Karpas-422 (cell line): Measurements from ENCODE around the gene UBXN1. TPM values are rescaled to one million over a fixed set of nuclear protein-coding genes. Genes with fewer than 3 reads are reported as not detected.
"Not testable (repeated sequence)": the region's sequence is repeated elsewhere in the genome, so short reads cannot be mapped to it uniquely, and the experiment has no call there.

Experiments
- DNase-seq: peaks from one replicate; pipeline ENCODE4 v3.0.0-alpha.2; 2015
- H2AFZ ChIP-seq: fragments of 200-600 bp; sonication (generic); 2 replicates; pipeline ENCODE4 v1.6.1; 2014; ENCODE audit warnings: antibody characterized with exemption, low read length, mixed read lengths
- H3K27ac ChIP-seq: fragments of 200-600 bp; sonication (generic); 2 replicates; pipeline ENCODE4 v1.5.1; 2014; ENCODE audit warnings: mild to moderate bottlenecking, low read length, moderate library complexity
- H3K27me3 ChIP-seq: fragments of 200-600 bp; sonication (generic); 2 replicates; pipeline ENCODE4 v1.6.1; 2014; ENCODE audit warnings: low read length, mixed read lengths
- H3K36me3 ChIP-seq: fragments of 200-600 bp; sonication (generic); 2 replicates; pipeline ENCODE4 v1.6.1; 2014; ENCODE audit warnings: low read length, mixed read lengths; ENCODE audit not compliant: insufficient read depth
- H3K4me1 ChIP-seq: fragments of 200-600 bp; sonication (generic); 2 replicates; pipeline ENCODE4 v1.6.1; 2014; ENCODE audit warnings: mild to moderate bottlenecking, low read length, mixed read lengths
- H3K4me2 ChIP-seq: fragments of 200-600 bp; sonication (generic); 2 replicates; pipeline ENCODE4 v1.6.1; 2014; ENCODE audit warnings: low read length, low read depth, mild to moderate bottlenecking; ENCODE audit not compliant: poor library complexity, severe bottlenecking
- H3K4me3 ChIP-seq: fragments of 200-600 bp; sonication (generic); 2 replicates; pipeline ENCODE4 v1.5.1; 2014; ENCODE audit warnings: mild to moderate bottlenecking, antibody characterized with exemption, low read length, mixed read lengths
- H3K79me2 ChIP-seq: fragments of 200-600 bp; sonication (generic); 2 replicates; pipeline ENCODE4 v1.6.1; 2014; ENCODE audit warnings: mild to moderate bottlenecking, low read length, mixed read lengths
- H3K9ac ChIP-seq: fragments of 200-600 bp; sonication (generic); 2 replicates; pipeline ENCODE4 v1.6.0; 2014; ENCODE audit warnings: low read length
- H3K9me2 ChIP-seq: fragments of 200-600 bp; sonication (generic), shearing (Covaris generic); replicated peaks from 2 replicates; pipeline ENCODE4 v1.6.0; 2014; ENCODE audit warnings: mild to moderate bottlenecking, low read length, moderate library complexity; ENCODE audit not compliant: insufficient read depth
- H3K9me3 ChIP-seq: fragments of 300-700, 200-600 bp; sonication (generic); 2 replicates; pipeline ENCODE4 v1.6.1; 2014; ENCODE audit warnings: low read length, mixed read lengths
- H4K20me1 ChIP-seq: fragments of 200-600 bp; sonication (generic); 2 replicates; pipeline ENCODE4 v1.6.1; 2014; ENCODE audit warnings: mild to moderate bottlenecking, antibody characterized with exemption, low read length, low read depth; ENCODE audit not compliant: insufficient read depth
- total RNA-seq: library from RNA; depleted of rRNA; stranded (reverse); fragments of >200 nt; shearing (Covaris generic); gene quantifications from 2 replicates; pipeline ENCODE4 v1.2.3, GENCODE V29; 2014; ENCODE audit warnings: low replicate concordance

The UBXN1 gene
- total RNA-seq, 1 experiment from 2014 or later, result 160 TPM

- peak; percentile 97 for DNase-seq
- peak overlapping the region; percentile 57 for H3K27ac ChIP-seq
- H3K79me2 ChIP-seq, result peaks cover 15% of the 10 kb centered on the region
- no peaks in the 10 kb centered on the region for H4K20me1 ChIP-seq
- no peaks in the 10 kb centered on the region for H3K27me3 ChIP-seq
- H3K9me2 ChIP-seq, result no peaks in the 10 kb centered on the region
- no peaks in the 10 kb centered on the region for H3K9me3 ChIP-seq
- peaks cover 38% of the 10 kb centered on the region for H3K4me1 ChIP-seq
- no peak overlapping the region for H2AFZ ChIP-seq
- peaks cover 20% of the 10 kb centered on the region for H3K36me3 ChIP-seq
- peak overlapping the region; percentile 88 for H3K4me3 ChIP-seq
- peak overlapping the region; percentile 94 for H3K4me2 ChIP-seq
- H3K9ac ChIP-seq, result peak overlapping the region; percentile 78
These were observed 27.3 kb upstream of the UBXN1 start for GRCh38 chr11:62705880-62706849.

GRCh38 chr11:62705413-62705812, 26.5 kb upstream of the UBXN1 start:
- peak; percentile 40 for DNase-seq
- peak overlapping the region; percentile 57; the same call in 1 of the 2 replicates for H3K27ac ChIP-seq

GRCh38 chr11:62703921-62704320, 25.0 kb upstream of the UBXN1 start:
- H2AFZ ChIP-seq, H3K27ac ChIP-seq, H3K9ac ChIP-seq, H3K4me3 ChIP-seq, H4K20me1 ChIP-seq, H3K4me2 ChIP-seq, H3K9me2 ChIP-seq, H3K9me3 ChIP-seq, H3K27me3 ChIP-seq: not testable (repeated sequence)
- Histone ChIP-seq H3K4me1 (peaks cover 30% of the 10 kb centered on the region), H3K79me2 (peaks cover 15% of the 10 kb centered on the region), H3K36me3 (peaks cover 24% of the 10 kb centered on the region)
- peak; percentile 31 for DNase-seq

More at GRCh38 chr11:62705413-62705812, 26.5 kb upstream of the UBXN1 start:
- H3K4me3 ChIP-seq, result peak overlapping the region; percentile 88
- peak overlapping the region; percentile 78 for H3K9ac ChIP-seq
- peaks cover 24% of the 10 kb centered on the region for H3K36me3 ChIP-seq
- H3K79me2 ChIP-seq, result peaks cover 15% of the 10 kb centered on the region
- H3K4me2 ChIP-seq, result peak overlapping the region; percentile 94
- H3K27me3 ChIP-seq, result no peaks in the 10 kb centered on the region
- peaks cover 38% of the 10 kb centered on the region for H3K4me1 ChIP-seq
- H4K20me1 ChIP-seq, result no peaks in the 10 kb centered on the region
- H2AFZ ChIP-seq, result no peak overlapping the region
- H3K9me3 ChIP-seq, result no peaks in the 10 kb centered on the region
- H3K9me2 ChIP-seq, result no peaks in the 10 kb centered on the region

- peaks cover 18% of the 10 kb centered on the region for H3K36me3 ChIP-seq
These were observed 23.4 kb upstream of the UBXN1 start for GRCh38 chr11:62702246-62702645.

GRCh38 chr11:62694455-62695167, 15.7 kb upstream of the UBXN1 start:
- H4K20me1 ChIP-seq, result no peaks in the 10 kb centered on the region
- H3K27ac ChIP-seq, result no peak overlapping the region
- H3K79me2 ChIP-seq, result no peaks in the 10 kb centered on the region
- H2AFZ ChIP-seq, result no peak overlapping the region
- H3K9ac ChIP-seq, result no peak overlapping the region
- no peaks in the 10 kb centered on the region for H3K4me1 ChIP-seq
- H3K9me2 ChIP-seq, result no peaks in the 10 kb centered on the region
- DNase-seq, result peak; percentile 85
- H3K36me3 ChIP-seq, result peaks cover 24% of the 10 kb centered on the region
- no peak overlapping the region for H3K4me2 ChIP-seq
- no peaks in the 10 kb centered on the region for H3K27me3 ChIP-seq
- H3K9me3 ChIP-seq, result no peaks in the 10 kb centered on the region
- no peak overlapping the region for H3K4me3 ChIP-seq

More at GRCh38 chr11:62702246-62702645, 23.4 kb upstream of the UBXN1 start:
- DNase-seq, result no peak
- H3K4me3 ChIP-seq, result no peak overlapping the region
- no peaks in the 10 kb centered on the region for H4K20me1 ChIP-seq
- H3K27me3 ChIP-seq, result no peaks in the 10 kb centered on the region
- peaks cover 16% of the 10 kb centered on the region for H3K4me1 ChIP-seq
- H3K4me2 ChIP-seq, result no peak overlapping the region
- no peak overlapping the region for H2AFZ ChIP-seq
- H3K9ac ChIP-seq, result no peak overlapping the region
- no peaks in the 10 kb centered on the region for H3K9me2 ChIP-seq
- no peak overlapping the region for H3K27ac ChIP-seq
- no peaks in the 10 kb centered on the region for H3K9me3 ChIP-seq
- H3K79me2 ChIP-seq, result peaks cover 15% of the 10 kb centered on the region

- DNase-seq, H2AFZ ChIP-seq, H3K4me1 ChIP-seq, H3K27me3 ChIP-seq, H3K4me2 ChIP-seq, H3K4me3 ChIP-seq, H3K27ac ChIP-seq, H4K20me1 ChIP-seq, H3K9me3 ChIP-seq, H3K9ac ChIP-seq, H3K79me2 ChIP-seq, H3K9me2 ChIP-seq: not testable (repeated sequence)
- peaks cover 24% of the 10 kb centered on the region for H3K36me3 ChIP-seq
These were observed 14.8 kb upstream of the UBXN1 start for GRCh38 chr11:62693624-62694023.

- Histone ChIP-seq H2AFZ (no peak within 1 kb of the TSS), H3K36me3 (peaks cover 24% of the 10 kb centered on the region), H3K27me3 (no peaks in the 10 kb centered on the region), H3K4me1 (no peaks in the 10 kb centered on the region), H3K9me3 (no peaks in the 10 kb centered on the region), H3K79me2 (no peaks in the 10 kb centered on the region), H3K9ac (no peak within 1 kb of the TSS), H3K4me3 (no peak within 1 kb of the TSS), H3K4me2 (no peak within 1 kb of the TSS), H3K9me2 (no peaks in the 10 kb centered on the region), H3K27ac (no peak within 1 kb of the TSS), H4K20me1 (no peaks in the 10 kb centered on the region)
- DNase-seq, result no peak
These were observed 10.7 kb upstream of the UBXN1 start, which contains the start of gene LRRN4CL for GRCh38 chr11:62689421-62690183. Gene LRRN4CL, minus strand, starts transcription at chr11:62689530. Its CDS starts 1,022 bp downstream, at chr11:62688508.
